ENCODE data around the gene MAPRE3. TPM values are rescaled to one million over a fixed set of nuclear protein-coding genes. Genes with fewer than 3 reads are reported as not detected.

MAPRE3 gene
- total and polyA plus RNA-seq, 9 of the 15 experiments (the other 6 are each of a cell fraction or from before 2014, with no cell fraction given) = 0.70 to 43.2 (median 12.6) TPM

- Histone ChIP-seq H3K27me3 (ENCODE audit: control insufficient read depth in 2 of 2, insufficient read depth in 2 of 2, low read length in 2 of 2) (no peaks in the 10 kb centered on the region), H4K20me1 (replicated peaks; ENCODE audit: control insufficient read depth, insufficient read depth, low read length) (no peaks in the 10 kb centered on the region; the same call in 1 of the 2 replicates), H3K4me3 (no peak overlapping the region), H3K9me3 (replicated peaks; ENCODE audit: control insufficient read depth, insufficient read depth, low read depth, low read length) (no peaks in the 10 kb centered on the region), H3K9ac (ENCODE audit: insufficient read depth in 1 of 2, low read depth in 2 of 2, low read length in 2 of 2) (no peak overlapping the region; a peak in 1 of 4 replicates), H3K9me1 (ENCODE audit: control insufficient read depth, insufficient read depth, low read length) (no peaks in the 10 kb centered on the region), H2AFZ (ENCODE audit: low read depth, low read length) (no peak overlapping the region), H3K27ac (ENCODE audit: extremely low read depth, low read depth, low read length) (no peak overlapping the region), H3K4me2 (ENCODE audit: insufficient read depth, low read length) (no peak overlapping the region), H3K79me2 (ENCODE audit: control insufficient read depth, insufficient read depth, low read length) (0 out of 3 replicates have a peak, but pooled peaks cover 5% of the 10 kb centered on the region), H3K4me1 (replicated peaks in 1 of 2; ENCODE audit: control insufficient read depth in 2 of 2, insufficient read depth in 2 of 2, low read length in 2 of 2) (peaks cover 28 to 33% of the 10 kb centered on the region in 2 experiments; a peak in 4 of 5 replicates), H3K36me3 (ENCODE audit: control insufficient read depth, insufficient read depth, low read length) (peaks cover 63% of the 10 kb centered on the region)
- ChIA-PET POLR2A (interaction anchor here (0.6 to 10.5 kb wide), 7 partner anchors 9 to 122 kb away, joined by 3 to 112 read pairs (median 4); partner anchors contain the start of gene OST4), CTCF (ENCODE audit: low intra/inter-chr PET ratio) (no interaction called here)
- ATAC-seq (no peak), DNase-seq (ENCODE audit: extremely low read depth in 1 of 4, low spot score in 3 of 4) (no peak), FAIRE-seq (no peak)
- BruUV-seq (replicated peaks) = no TSS peak
- in situ Hi-C loops (cut with MboI) = no loop called here
- 84% methylated on average over 11 of the region's 11 CpGs for WGBS (ENCODE audit: insufficient coverage, low coverage, missing lambda C conversion rate)
- intact Hi-C loops (cut with micrococcal nuclease) = no loop called here
- TF ChIP-seq ZNF3 (CRISPR knock-in tag; IDR thresholded peaks at IDR 0.05) = no peak
- no peak for TF ChIP-seq E2F1 (CRISPR knock-in tag; IDR thresholded peaks at IDR 0.05)
- no peak for TF ChIP-seq ZNF41 (CRISPR knock-in tag; conservative IDR thresholded peaks at IDR 0.05)
- no peak for TF ChIP-seq RBM14 (IDR thresholded peaks at IDR 0.05; ENCODE audit: borderline replicate concordance, insufficient read depth, low read depth, low read length)
- no peak for TF ChIP-seq SUPT5H (IDR thresholded peaks at IDR 0.05)
- no peak for TF ChIP-seq FOXP4 (CRISPR knock-in tag; IDR thresholded peaks at IDR 0.05; ENCODE audit: borderline replicate concordance)
- TF ChIP-seq SRSF9 (IDR thresholded peaks at IDR 0.05; ENCODE audit: borderline replicate concordance, low read depth, low read length) = no peak
- TF ChIP-seq ZHX1 (conservative IDR thresholded peaks at IDR 0.05; ENCODE audit: low read length) = no peak
- TF ChIP-seq HMGN3 (IDR thresholded peaks at IDR 0.05; ENCODE audit: borderline replicate concordance, extremely low read depth, insufficient read length, low read depth, low read length) = no peak
- no peak for TF ChIP-seq PRPF4 (IDR thresholded peaks at IDR 0.05; ENCODE audit: insufficient read depth, low read depth, low read length, poor library complexity, severe bottlenecking)
Measured at GRCh38 chr2:27054721-27055120, 84.3 kb downstream of the MAPRE3 start.

Measured in K562 (cell line).